Measurements from ENCODE around the gene OPCML. TPM values are rescaled to one million over a fixed set of nuclear protein-coding genes. Genes with fewer than 3 reads are reported as not detected.

The OPCML gene
- total RNA-seq, 1 experiment from 2014 or later: not detected

DNA sequence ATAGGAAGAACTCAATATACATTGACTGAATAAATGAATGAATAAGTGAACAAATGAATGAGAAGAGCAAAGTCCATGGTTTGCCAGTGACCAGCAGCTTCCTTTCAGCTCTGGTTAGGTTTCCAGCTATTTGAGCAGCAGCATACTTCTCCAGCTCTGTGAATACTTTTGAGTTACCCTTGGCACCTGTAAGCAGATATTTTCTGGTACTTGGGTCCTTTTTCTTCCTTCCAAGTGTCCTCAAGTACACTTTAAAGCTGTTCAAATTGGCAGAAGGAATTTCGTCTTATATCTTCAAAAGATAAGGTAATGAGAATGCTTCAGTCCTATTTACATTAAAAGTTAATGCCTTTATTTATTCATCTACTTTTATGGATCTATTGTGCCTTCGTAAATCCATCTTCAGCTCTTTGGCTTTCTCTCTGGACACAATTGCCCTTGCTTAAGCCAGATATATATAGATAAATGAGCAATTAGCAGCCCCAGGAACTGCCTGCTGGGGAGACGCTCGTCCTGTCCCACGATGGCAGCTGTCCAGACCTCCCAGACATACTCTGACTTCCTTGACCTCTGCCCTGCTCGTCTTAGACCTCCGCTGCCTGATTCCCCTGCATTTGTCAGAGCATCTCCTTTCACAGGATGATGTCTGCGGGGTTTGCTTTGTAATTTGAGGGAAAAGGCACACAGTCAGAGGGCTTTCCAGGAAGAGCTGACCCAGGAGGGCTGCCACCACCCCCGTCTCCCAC lies 926.3 kb downstream of the OPCML start:
- in situ Hi-C loops (cut with HindIII; ENCODE audit: low pct_unique_long_range_greater_than_20kb, low sequenced_read_pairs): no loop called here
- DNase-seq (ENCODE audit: low read depth, low spot score): no peak

DNA sequence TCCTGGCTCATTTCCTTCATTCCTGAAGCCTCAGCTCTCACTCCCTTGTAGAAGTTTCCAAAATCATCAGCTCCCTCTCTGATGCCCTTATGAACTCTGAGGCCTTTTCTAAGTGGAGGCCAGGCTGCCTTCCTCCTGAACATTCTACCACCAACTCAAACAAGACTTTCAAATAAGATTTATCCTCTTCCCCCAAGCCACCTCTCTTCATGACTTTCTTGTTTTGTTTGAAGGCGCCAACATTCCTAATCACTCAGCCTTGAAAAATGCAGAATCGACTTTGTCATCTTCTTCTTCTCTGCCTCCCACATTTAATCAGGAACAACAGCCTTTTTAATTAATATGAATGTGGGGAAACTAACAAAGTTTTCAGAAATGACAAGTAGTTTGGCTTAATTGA lies 927.9 kb downstream of the OPCML start:
- in situ Hi-C loops (cut with HindIII; ENCODE audit: low pct_unique_long_range_greater_than_20kb, low sequenced_read_pairs): no loop called here
- no peak for DNase-seq (ENCODE audit: low read depth, low spot score)

DNA sequence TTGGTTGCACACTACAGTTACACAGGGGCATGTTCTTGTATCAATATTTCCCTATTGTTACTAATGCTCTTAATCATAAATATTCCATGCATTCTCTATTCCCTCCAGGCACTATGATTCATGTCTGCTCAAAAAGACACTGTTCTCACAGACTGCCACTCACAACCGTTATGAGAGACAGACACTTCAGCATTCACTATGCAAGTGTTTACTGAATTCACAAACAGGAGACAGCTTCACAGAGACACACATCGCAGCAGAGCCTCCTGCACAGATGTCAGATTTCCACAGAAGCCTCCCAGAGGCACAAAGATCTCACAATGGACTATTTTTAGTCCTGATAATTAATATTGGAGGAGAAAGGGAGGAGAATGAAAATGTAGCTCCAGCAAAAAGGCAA lies 930.4 kb downstream of the OPCML start:
- in situ Hi-C loops (cut with HindIII; ENCODE audit: low pct_unique_long_range_greater_than_20kb, low sequenced_read_pairs): no loop called here
- peak; percentile 17 for DNase-seq (ENCODE audit: low read depth, low spot score)

DNA sequence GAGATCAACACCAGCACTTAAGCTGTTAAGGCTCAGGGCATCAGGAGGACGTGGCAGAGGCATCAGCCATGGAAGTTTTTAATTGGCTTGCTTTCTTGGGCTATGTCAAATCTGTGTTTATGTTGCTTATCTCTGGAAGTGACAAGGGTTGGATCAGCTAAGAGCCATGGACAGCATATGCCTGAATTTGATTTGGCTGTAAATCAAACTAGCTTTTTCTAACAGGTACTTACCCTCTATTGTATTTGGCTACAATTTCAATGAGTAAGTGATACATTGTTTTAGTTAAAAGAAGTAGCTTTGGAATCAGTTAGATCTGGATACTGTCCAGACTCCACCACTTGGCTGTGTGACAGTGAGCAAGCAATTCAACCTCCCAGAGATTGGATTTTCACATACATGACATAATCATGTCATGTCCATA lies 936.6 kb downstream of the OPCML start:
- no peak for DNase-seq (ENCODE audit: low read depth, low spot score)
- in situ Hi-C loops (cut with HindIII; ENCODE audit: low pct_unique_long_range_greater_than_20kb, low sequenced_read_pairs): no loop called here

DNA sequence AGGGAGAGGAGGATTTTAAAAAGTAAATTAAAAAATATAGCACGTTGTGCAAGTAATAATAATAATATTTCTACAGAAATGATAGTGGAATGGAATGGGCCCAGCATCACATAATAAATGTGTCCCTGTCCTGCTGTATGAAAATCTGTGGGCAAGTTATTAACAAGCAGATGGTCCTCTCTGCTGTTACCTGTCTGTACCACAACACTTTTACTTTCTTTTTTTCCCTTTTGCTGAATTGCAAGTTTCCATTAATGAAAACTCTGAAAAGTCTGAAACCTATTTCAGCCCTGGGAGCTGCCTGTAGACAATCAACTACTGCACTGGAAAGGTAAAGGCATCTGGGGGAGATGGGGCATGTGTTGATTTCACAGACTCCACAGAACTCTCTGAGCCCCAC lies 937.1 kb downstream of the OPCML start:
- no peak for DNase-seq (ENCODE audit: low read depth, low spot score)
- in situ Hi-C loops (cut with HindIII; ENCODE audit: low pct_unique_long_range_greater_than_20kb, low sequenced_read_pairs): no loop called here

DNA sequence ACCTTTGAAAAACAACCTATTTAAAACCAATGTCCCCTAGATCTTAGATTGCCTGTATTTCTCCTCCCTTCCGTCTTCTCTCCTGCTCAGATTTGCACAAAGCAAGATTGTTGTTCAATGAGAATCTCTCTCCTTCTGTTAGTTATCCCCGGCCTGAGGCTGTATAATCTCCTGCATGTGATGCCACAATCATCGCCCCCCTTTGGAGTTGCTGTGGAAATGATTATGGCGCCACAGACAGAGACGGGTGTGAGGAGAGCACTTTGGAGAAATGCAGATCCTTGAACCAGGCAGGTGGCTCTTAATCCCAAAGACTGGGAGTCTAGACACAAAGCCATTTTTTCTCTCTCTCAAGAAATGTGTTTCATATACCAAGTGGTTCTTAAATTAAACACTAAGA lies 941.3 kb downstream of the OPCML start:
- in situ Hi-C loops (cut with HindIII; ENCODE audit: low pct_unique_long_range_greater_than_20kb, low sequenced_read_pairs): no loop called here

GRCh38 chr11:132590554-132590953 lies 941.7 kb downstream of the OPCML start:
- no peak for DNase-seq (ENCODE audit: low read depth, low spot score)
- in situ Hi-C loops (cut with HindIII; ENCODE audit: low pct_unique_long_range_greater_than_20kb, low sequenced_read_pairs): no loop called here

More for the DNA sequence above, 941.3 kb downstream of the OPCML start:
- DNase-seq (ENCODE audit: low read depth, low spot score): peak; percentile 27

DNA sequence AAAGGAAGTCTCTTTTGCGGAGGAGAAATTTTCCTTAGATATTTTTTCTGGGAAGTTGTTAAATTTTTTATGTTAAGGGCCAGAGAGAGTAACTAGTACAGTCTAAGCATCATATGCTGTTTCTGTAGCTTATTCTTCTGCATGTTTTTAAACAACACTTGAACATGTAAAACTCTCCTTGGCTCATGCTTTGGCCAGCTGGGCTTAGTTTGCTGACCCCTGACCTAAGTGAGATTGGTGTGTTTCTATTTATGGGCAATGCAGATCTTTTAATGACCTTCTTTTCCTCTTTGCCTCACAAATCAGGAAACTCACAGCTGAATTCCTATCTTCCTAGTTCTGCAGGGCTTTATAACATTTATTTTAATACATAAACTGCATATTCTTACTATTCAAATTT lies 942.5 kb downstream of the OPCML start:
- in situ Hi-C loops (cut with HindIII; ENCODE audit: low pct_unique_long_range_greater_than_20kb, low sequenced_read_pairs): no loop called here
- no peak for DNase-seq (ENCODE audit: low read depth, low spot score)

GRCh38 chr11:132588366-132588765 lies 943.9 kb downstream of the OPCML start:
- in situ Hi-C loops (cut with HindIII; ENCODE audit: low pct_unique_long_range_greater_than_20kb, low sequenced_read_pairs): no loop called here
- no peak for DNase-seq (ENCODE audit: low read depth, low spot score)

GRCh38 chr11:132587716-132588115 lies 944.6 kb downstream of the OPCML start:
- DNase-seq (ENCODE audit: low read depth, low spot score): no peak
- in situ Hi-C loops (cut with HindIII; ENCODE audit: low pct_unique_long_range_greater_than_20kb, low sequenced_read_pairs): no loop called here

- no peak for DNase-seq (ENCODE audit: low read depth, low spot score)
- in situ Hi-C loops (cut with HindIII; ENCODE audit: low pct_unique_long_range_greater_than_20kb, low sequenced_read_pairs): no loop called here
These were observed 945.5 kb downstream of the OPCML start for GRCh38 chr11:132586801-132587200.

DNA sequence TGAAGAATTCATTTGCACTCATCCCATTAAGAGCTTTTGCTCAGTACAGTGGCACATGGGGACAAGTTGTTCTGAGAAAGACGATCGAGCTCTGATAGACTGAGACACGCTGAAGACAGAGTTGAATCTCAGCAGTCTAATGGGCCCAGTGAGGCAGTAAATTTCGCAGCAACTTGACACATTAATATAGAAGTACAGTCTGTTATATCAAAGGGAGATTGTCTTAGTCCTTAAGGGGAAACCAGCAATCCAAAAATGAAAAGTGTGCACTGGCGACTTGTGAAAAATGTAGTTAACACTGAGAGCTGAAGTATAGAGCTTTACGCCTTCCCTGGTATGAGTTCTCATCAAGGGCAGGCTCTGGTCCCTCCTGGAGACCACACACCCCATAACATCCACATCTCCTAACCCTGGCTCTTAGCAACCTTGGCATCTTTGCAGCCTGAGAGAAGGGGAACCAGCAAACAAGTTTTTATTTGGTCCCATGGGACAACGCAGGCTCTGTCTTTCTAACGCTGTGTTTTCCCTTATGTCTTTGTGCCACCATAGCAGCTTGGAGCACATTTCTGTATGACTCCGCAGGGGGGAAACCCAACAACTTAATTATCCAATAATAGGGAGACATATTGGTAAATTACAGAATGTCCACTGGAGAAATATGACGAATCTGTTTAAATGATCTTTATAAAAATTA lies 952.5 kb downstream of the OPCML start:
- no peak for DNase-seq (ENCODE audit: low read depth, low spot score)
- in situ Hi-C loops (cut with HindIII; ENCODE audit: low pct_unique_long_range_greater_than_20kb, low sequenced_read_pairs): no loop called here

DNA sequence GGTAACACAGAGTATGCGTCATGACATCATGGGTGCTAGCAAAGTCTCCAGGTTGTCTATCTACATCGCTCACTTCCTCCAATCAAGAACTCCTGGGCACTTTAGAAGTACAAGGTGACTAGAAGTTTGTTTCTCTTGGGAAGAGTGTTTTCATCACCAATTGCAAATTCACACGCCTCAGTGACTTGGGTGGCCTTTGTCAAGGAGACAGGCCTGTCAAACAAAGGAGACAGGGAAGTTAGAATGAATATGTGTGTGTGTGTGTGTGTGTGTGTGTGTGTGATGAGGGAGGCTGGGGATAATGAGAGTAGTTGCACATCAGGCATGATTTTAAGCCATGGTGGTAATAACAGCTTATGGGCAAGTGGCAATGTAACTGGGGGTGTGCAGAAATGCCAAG lies 953.2 kb downstream of the OPCML start:
- in situ Hi-C loops (cut with HindIII; ENCODE audit: low pct_unique_long_range_greater_than_20kb, low sequenced_read_pairs): no loop called here
- DNase-seq (ENCODE audit: low read depth, low spot score): no peak

DNA sequence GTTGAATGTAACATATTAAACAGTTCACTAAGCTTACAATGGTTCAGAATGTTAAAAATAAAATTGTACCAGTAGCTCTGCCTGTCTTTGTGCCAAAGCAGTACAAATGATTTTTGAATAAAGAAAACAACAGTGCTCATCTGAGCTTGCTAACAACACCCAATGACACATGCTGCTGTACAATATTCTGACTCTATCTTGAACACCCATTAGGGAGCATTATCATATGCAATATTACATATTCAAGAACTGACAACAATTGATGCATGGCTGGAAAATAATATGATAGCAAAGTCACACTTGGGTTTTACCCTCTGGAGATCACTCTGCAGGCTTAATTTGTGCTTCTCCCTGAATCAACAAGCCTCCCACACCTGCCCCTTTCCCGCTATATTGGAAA lies 953.7 kb downstream of the OPCML start:
- in situ Hi-C loops (cut with HindIII; ENCODE audit: low pct_unique_long_range_greater_than_20kb, low sequenced_read_pairs): no loop called here

DNA sequence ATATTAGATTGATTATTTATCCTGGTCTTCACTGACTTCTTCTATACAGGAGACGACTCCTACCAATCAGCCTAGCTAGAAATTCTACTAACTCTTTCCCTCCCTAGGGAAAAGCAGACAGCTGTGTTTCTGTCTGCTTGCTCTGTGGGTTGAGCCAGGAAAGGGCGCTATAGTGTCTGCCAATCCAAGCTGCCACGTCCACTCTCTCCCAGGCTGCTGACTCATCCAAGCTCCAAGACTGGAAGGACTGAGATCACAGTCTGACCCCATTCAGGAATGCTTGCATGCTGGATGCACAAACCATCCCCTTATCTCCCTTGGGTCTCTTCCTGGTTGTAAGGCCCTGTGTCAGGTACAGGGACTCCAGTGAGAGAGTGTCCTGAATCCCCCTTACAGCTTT lies 955.6 kb downstream of the OPCML start:
- DNase-seq (ENCODE audit: low read depth, low spot score): peak; percentile 40
- in situ Hi-C loops (cut with HindIII; ENCODE audit: low pct_unique_long_range_greater_than_20kb, low sequenced_read_pairs): no loop called here

More for the DNA sequence above, 953.7 kb downstream of the OPCML start:
- DNase-seq (ENCODE audit: low read depth, low spot score): no peak

DNA sequence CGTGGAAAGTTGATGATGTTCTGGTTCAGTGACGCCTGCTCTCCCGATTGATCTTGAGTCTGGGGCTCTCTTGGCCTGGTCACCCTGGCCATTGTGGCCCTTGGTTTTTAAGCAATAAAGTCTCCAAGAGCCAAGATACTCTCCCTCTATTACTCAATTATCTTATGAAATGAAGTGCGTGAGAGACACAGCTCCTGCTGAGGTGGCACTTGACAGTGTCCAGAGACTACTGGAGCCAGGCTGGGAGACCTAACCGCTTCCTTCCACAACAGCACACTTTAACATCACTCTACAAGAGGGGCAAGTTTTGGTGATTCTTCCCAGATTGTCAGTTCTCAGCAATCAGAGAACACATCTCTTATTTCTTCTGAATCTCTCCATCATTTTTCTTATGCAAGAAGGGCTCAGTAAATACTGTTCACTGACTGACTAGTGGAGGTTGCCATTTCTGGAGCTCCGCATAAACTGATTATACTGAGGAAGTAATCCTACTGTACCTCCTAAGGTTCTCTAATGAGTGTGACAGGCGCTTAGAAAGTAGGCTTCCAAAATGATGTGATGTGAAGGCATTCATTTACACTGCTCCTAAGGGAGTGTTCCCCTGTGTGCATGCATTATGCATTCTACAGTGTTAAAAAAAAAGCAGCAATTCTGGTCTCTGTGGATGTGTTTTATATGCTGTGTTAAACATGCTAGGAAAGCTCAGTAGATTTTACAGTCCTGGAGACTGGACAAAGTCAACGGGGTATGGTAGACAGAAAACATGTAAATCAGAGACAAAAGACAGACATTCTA lies 968.0 kb downstream of the OPCML start:
- in situ Hi-C loops (cut with HindIII; ENCODE audit: low pct_unique_long_range_greater_than_20kb, low sequenced_read_pairs): no loop called here
- no peak for DNase-seq (ENCODE audit: low read depth, low spot score)

GRCh38 chr11:132563050-132563449 lies 969.3 kb downstream of the OPCML start:
- DNase-seq (ENCODE audit: low read depth, low spot score): no peak
- in situ Hi-C loops (cut with HindIII; ENCODE audit: low pct_unique_long_range_greater_than_20kb, low sequenced_read_pairs): no loop called here

DNA sequence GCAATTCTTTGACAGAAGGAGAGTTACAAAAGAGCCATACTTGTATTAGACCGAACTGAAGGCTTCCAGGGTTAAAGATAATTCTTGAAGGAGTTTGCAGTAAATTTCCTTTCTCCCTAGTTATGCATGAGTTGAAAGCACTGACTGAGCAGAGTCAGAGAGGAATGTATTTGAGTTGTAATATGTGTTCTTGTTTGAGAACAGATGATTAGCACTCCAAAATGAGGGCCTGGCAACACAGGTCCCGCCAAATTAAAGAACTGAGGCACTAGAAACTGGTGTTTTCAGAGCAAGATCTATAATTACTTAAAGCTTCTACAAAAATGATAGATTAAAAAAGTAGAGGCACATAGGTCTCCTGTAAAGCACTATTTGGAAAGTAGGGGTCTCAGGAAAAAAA lies 970.4 kb downstream of the OPCML start:
- DNase-seq (ENCODE audit: low read depth, low spot score): no peak
- in situ Hi-C loops (cut with HindIII; ENCODE audit: low pct_unique_long_range_greater_than_20kb, low sequenced_read_pairs): no loop called here
